Right atrium auricular region (tissue), 2 donors: ENCODE results near the gene SYT13. TPM values are rescaled to one million over a fixed set of nuclear protein-coding genes. Genes with fewer than 3 reads are reported as not detected.
A peak's percentile ranks its signal among the peaks of the same experiment; 100 is the strongest.

Experiments
- DNase-seq: peaks from one replicate; pipeline ENCODE4 v3.0.0-alpha.2; 2019; ENCODE audit warnings: low spot score
- H3K27ac ChIP-seq, 2 donors: fragments of 200-600 bp; sonication (generic); 1 replicate in 1 of 2; 2 replicates in 1 of 2; pipeline ENCODE4 v1.5.1; 2016 to 2019
- H3K27me3 ChIP-seq, 2 donors: fragments of 200-600 bp; sonication (generic); one replicate each; pipeline versions ENCODE4 v1.5.1 to v1.6.0; 2017 to 2019
- H3K36me3 ChIP-seq: fragments of 200-600 bp; sonication (generic); one replicate; pipeline ENCODE4 v1.5.1; 2016
- H3K4me1 ChIP-seq, 2 donors: fragments of 200-600 bp; sonication (generic); one replicate each; pipeline versions ENCODE4 v1.5.1 to v1.6.0; 2017 to 2019
- H3K4me3 ChIP-seq, 2 donors: fragments of 200-600 bp; sonication (generic); 1 replicate in 1 of 2; 2 replicates in 1 of 2; pipeline ENCODE4 v1.5.1; 2017 to 2019; ENCODE audit warnings: mild to moderate bottlenecking in 1 of 2, moderate library complexity in 1 of 2
- H3K9me3 ChIP-seq, 2 donors: fragments of 200-600 bp; sonication (generic); one replicate each; pipeline ENCODE4 v1.5.1; 2019
- total RNA-seq, 2 donors: library from RNA; depleted of rRNA; stranded (reverse); fragments of >200 nt; gene quantifications; one replicate each; pipeline ENCODE4 v1.1.0, GENCODE V29; 2016
- TF ChIP-seq, protein P1 (sequence below), 2 donors: fragments of 200-600 bp; sonication (generic); IDR thresholded peaks; one replicate each; pipeline ENCODE4 v1.5.1; 2019; ENCODE audit warnings: antibody characterized with exemption in 2 of 2

Gene SYT13
- total RNA-seq, 2 donors from 2014 or later: 9.9 to 11.4 TPM

DNA sequence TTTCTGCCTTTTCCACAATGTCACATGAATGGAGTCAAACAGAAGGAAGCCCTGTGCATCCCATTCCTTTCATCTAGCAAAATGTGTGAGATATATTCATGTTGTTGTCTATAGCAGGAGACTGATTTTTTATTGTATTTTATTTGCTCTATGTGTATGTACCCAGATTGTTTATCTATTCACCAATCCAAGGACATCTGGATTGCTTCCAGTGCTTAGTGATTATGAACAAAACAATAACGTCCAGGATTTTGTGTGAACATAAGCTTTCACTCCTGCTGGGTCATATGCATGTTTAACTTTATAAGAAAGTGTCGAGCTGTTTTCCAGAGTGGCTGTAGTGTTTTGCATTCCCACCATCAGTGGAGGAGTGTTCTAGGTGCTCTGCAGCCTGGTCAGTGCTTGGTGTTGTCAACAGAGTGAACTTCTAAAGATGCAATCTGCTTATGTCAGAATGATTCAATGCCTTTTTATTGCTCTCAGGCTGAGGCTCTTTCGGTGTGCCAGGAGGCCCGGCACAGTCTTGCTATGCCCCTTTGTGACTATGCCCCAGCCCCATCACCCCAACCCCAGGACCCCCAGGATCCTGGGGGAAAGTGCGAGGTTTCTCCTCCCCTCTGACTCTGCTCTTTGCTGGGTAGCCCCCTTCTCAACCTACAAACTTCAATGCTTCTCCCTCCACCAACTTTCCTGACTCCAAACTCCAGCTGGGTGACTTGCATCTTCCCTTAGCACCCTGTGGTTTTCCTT, 19.9 kb upstream of the SYT13 start:
- no peaks in the 10 kb centered on the region for H3K4me1 ChIP-seq
- TF ChIP-seq, protein P1, sequence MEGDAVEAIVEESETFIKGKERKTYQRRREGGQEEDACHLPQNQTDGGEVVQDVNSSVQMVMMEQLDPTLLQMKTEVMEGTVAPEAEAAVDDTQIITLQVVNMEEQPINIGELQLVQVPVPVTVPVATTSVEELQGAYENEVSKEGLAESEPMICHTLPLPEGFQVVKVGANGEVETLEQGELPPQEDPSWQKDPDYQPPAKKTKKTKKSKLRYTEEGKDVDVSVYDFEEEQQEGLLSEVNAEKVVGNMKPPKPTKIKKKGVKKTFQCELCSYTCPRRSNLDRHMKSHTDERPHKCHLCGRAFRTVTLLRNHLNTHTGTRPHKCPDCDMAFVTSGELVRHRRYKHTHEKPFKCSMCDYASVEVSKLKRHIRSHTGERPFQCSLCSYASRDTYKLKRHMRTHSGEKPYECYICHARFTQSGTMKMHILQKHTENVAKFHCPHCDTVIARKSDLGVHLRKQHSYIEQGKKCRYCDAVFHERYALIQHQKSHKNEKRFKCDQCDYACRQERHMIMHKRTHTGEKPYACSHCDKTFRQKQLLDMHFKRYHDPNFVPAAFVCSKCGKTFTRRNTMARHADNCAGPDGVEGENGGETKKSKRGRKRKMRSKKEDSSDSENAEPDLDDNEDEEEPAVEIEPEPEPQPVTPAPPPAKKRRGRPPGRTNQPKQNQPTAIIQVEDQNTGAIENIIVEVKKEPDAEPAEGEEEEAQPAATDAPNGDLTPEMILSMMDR (IDR thresholded peaks at IDR 0.05): no peak
- H3K36me3 ChIP-seq: no peaks in the 10 kb centered on the region
- DNase-seq: peak; percentile 38
- H3K27me3 ChIP-seq: no peaks in the 10 kb centered on the region
- no peak overlapping the region for H3K27ac ChIP-seq
- H3K4me3 ChIP-seq: no peak overlapping the region
- no peaks in the 10 kb centered on the region for H3K9me3 ChIP-seq

DNA sequence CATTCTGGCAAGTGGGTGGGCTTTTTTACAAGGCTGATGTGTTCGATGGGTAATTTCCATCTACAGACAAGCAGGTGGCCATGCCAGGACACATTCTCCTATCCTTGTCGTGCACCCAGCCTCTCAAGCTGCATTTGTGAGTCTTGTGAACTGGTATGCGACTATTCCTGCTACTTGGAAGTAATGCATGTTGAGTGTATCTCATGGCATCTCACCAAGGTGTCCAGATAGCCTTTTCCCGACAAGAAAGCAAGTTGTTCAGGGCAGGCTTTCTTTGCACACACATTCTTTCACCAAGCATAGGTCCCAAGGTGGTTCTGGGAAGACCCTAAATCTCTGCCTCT, 18.8 kb upstream of the SYT13 start:
- Histone ChIP-seq H3K27ac (no peak overlapping the region), H3K27me3 (no peaks in the 10 kb centered on the region), H3K36me3 (no peaks in the 10 kb centered on the region), H3K9me3 (no peaks in the 10 kb centered on the region), H3K4me3 (no peak overlapping the region), H3K4me1 (no peaks in the 10 kb centered on the region)
- peak; percentile 30 for DNase-seq
- TF ChIP-seq, protein P1 (IDR thresholded peaks at IDR 0.05): no peak

DNA sequence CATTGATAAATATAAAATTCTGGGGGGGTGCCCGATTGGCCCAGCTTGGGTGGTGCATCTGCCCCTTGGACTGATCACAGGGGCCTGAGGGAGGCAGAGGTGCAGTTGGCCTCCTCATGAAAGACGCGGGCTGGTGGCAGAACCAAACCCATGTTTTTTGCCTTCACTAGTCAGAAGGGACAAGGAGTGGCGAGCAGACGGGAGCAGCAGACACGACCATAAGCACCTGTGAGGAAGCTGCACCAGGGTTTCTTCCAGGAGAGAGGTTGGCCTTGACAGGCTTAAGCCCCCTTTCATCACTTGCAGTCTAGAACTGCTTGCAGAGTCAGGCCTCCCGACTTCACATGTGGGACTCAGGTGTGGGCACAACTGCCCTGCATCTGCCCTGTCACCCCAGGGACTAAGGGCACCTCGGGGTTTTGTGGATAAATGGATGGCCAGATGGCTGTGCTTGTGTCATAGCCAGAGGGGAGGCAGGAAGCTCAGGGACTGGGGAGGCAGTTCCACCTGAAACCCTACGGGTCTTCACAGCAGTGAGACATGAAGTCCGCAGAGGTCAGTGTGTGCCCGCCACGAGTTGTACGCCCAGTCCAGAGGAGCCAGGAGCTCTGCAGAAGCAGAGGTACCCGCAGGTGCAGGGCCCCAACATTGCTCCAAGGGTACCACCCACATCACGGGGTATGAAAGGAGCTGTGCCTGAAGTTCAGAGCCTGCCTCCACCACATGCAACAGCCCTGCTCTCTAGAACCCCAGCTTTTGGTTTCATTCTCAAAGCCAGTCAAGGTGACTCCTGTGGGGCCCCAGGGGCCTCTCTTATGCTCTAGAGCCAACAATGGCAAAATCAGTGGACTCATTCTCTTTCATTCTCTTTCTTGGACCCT, 18.2 kb upstream of the SYT13 start:
- TF ChIP-seq, protein P1 (IDR thresholded peaks at IDR 0.05): no peak
- H3K27ac ChIP-seq: no peak overlapping the region
- H3K36me3 ChIP-seq: no peaks in the 10 kb centered on the region
- no peaks in the 10 kb centered on the region for H3K9me3 ChIP-seq
- DNase-seq: peak; percentile 28
- H3K27me3 ChIP-seq: no peaks in the 10 kb centered on the region
- no peak overlapping the region for H3K4me3 ChIP-seq
- H3K4me1 ChIP-seq: no peaks in the 10 kb centered on the region

DNA sequence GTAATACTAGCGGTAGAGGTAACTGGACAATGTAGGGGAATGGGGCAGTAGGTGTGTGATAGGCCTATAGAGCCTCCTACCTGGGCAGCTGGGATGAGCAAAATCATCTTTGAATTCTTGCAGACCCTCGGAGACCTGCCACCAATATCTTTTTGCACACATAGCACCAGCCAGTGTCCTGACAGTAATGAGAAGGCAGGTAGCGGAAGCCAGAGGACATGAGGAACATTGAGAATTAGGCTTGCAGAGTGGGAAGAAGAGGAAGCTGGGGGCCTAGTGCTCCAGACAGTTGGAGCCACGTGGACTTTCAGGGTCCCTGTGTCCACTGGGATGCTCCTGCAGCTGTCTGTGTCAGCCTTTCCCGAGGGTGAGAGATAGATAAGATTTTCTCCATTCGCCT, 17.2 kb upstream of the SYT13 start:
- TF ChIP-seq, protein P1 (IDR thresholded peaks at IDR 0.05): no peak
- Histone ChIP-seq H3K27me3 (no peaks in the 10 kb centered on the region), H3K27ac (no peak overlapping the region), H3K9me3 (no peaks in the 10 kb centered on the region), H3K36me3 (no peaks in the 10 kb centered on the region), H3K4me3 (no peak overlapping the region), H3K4me1 (no peaks in the 10 kb centered on the region)
- peak; percentile 34 for DNase-seq

DNA sequence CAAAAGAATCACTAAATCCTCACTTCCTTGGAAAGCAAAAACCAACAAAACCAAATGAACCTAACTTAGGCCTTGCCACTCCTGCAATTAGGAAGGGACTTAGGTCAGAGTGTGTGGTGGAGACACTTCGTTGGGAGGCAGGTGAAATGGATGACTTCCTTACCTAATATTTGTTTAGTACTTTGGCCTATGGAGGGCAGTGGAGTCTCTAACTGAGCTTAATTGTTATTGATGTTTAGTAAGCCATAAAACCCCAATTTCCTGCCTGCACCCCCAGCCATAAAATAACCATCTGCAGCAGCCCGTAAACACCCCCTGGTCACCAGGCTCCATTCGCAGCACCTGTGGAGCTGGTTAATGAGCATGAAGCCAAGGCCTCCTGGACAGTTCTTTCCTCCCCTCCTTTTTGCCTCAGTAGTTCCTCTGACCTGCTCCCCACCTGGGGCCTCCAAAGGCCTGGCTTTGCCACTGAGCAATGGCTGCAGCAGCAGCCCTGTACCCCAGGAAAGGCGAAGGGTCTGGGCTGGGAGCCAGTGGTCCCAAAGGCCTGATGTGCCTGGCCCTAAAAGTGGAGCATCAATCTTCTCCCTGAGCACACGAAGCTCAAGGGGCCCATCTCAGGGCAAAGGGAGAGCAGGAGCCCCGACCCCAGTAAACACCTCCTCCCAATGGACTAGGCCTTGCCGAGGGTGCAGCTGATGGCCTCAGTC, 15.6 kb upstream of the SYT13 start:
- TF ChIP-seq, protein P1 (IDR thresholded peaks at IDR 0.05): no peak
- H3K36me3 ChIP-seq: no peaks in the 10 kb centered on the region
- no peak overlapping the region for H3K4me3 ChIP-seq
- peak; percentile 26 for DNase-seq
- no peaks in the 10 kb centered on the region for H3K4me1 ChIP-seq
- no peaks in the 10 kb centered on the region for H3K9me3 ChIP-seq
- H3K27ac ChIP-seq: no peak overlapping the region
- H3K27me3 ChIP-seq: no peaks in the 10 kb centered on the region
